PC-9 (cell line): ENCODE measurements around the gene PAPOLA.

Experiments used
- EZH2 ChIP-seq: fragments of 200-600 bp; sonication (generic); IDR thresholded peaks from 2 replicates; pipeline ENCODE4 v1.8.0; 2017; ENCODE audit warnings: antibody characterized with exemption, low read depth
- TF ChIP-seq, protein P1 (sequence below): fragments of 200-600 bp; sonication (generic); conservative IDR thresholded peaks from 2 replicates; pipeline ENCODE4 v1.6.1; 2017; ENCODE audit warnings: mixed run types, antibody characterized with exemption, mild to moderate bottlenecking, moderate library complexity

DNA sequence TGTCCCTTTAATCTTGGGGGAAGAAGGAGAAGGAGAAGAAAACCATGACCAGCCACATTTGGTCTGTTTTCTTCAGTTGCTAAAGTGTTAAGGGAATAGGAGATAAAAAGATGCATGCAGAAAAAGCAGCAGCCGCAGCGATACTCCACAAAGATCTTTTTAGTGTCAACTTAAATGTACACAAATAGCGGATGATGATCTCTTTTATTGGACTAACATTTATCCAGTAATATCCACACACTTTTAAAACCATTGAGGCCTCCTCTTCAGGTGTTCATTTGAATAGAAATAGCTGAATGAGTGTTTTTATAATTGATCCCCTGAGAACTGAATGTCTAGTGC lies 83.5 kb downstream of the PAPOLA start:
- TF ChIP-seq, protein P1, sequence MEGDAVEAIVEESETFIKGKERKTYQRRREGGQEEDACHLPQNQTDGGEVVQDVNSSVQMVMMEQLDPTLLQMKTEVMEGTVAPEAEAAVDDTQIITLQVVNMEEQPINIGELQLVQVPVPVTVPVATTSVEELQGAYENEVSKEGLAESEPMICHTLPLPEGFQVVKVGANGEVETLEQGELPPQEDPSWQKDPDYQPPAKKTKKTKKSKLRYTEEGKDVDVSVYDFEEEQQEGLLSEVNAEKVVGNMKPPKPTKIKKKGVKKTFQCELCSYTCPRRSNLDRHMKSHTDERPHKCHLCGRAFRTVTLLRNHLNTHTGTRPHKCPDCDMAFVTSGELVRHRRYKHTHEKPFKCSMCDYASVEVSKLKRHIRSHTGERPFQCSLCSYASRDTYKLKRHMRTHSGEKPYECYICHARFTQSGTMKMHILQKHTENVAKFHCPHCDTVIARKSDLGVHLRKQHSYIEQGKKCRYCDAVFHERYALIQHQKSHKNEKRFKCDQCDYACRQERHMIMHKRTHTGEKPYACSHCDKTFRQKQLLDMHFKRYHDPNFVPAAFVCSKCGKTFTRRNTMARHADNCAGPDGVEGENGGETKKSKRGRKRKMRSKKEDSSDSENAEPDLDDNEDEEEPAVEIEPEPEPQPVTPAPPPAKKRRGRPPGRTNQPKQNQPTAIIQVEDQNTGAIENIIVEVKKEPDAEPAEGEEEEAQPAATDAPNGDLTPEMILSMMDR = no peak
- no peak for TF ChIP-seq EZH2
